Measurements from ENCODE around the gene GNAZ.

GRCh38 chr22:23110190-23110921 is 40.0 kb downstream of the GNAZ start:
- no peak for TF ChIP-seq CTCF (IDR thresholded peaks at IDR 0.05; ENCODE audit: insufficient read depth, low read depth, low read length)
- TF ChIP-seq EZH2 (IDR thresholded peaks at IDR 0.05; ENCODE audit: insufficient read depth, low read length) = no peak

Measured in astrocyte (in vitro differentiated cells and primary cell).